A549 (cell line): ENCODE data around the gene AQP2. TPM values are rescaled to one million over a fixed set of nuclear protein-coding genes. Genes with fewer than 3 reads are reported as not detected.

Experiments used
- ATAC-seq, 2 experiments: fragments of 200-7000 bp in 1 of 2; fragments of >200 bp in 1 of 2; cut with Nextera tagmentation in 1 of 2; cut with Tn5 transposase in 1 of 2; 3 replicates each; pipeline versions ENCODE4 v1.8.0 to v1.9.1; 2018 to 2020; ENCODE audit warnings: mild to moderate bottlenecking in 1 of 2, moderate library complexity in 1 of 2
- CTCF ChIA-PET: fragments of 300-600 bp; sonication (Branson Sonifier 250); formaldehyde crosslinking; extraction: SDS; loops from one replicate; lab custom pipeline; 2021; ENCODE audit warnings: antibody characterized with exemption, inconsistent platforms; lab: Yijun Ruan, JAX
- POLR2A ChIA-PET: fragments of 350-600 bp; formaldehyde crosslinking; extraction: SDS; loops from one replicate; lab custom pipeline; 2021; ENCODE audit warnings: antibody characterized with exemption, inconsistent platforms; lab: Yijun Ruan, JAX
- DNase-seq, 2 experiments: peaks; one replicate each; pipeline versions ENCODE4 v3.0.0 to v3.0.0-alpha.2; 2011 to 2016; ENCODE audit warnings: low read depth in 1 of 2, low spot score in 1 of 2
- FAIRE-seq: peaks from 2 replicates; lab custom pipeline; 2011; peaks lifted over from hg19 to GRCh38; lab: Jason Lieb, UNC
- H3K27ac ChIP-seq, 2 experiments: fragments of >200 bp; sonication (Bioruptor Twin); formaldehyde crosslinking; 3 replicates each; pipeline ENCODE4 v1.5.1; 2016 to 2017
- H3K4me1 ChIP-seq: fragments of >200 bp; sonication (Bioruptor Twin); formaldehyde crosslinking; 3 replicates; pipeline ENCODE4 v1.6.1; 2016
- H3K4me2 ChIP-seq: fragments of >200 bp; sonication (Bioruptor Twin); formaldehyde crosslinking; 3 replicates; pipeline ENCODE4 v1.6.1; 2016
- H3K4me3 ChIP-seq: fragments of >200 bp; sonication (Bioruptor Twin); formaldehyde crosslinking; 3 replicates; pipeline ENCODE4 v1.5.1; 2016
- H3K9me3 ChIP-seq: fragments of >200 bp; sonication (Bioruptor Twin); formaldehyde crosslinking; 3 replicates; pipeline ENCODE4 v1.6.1; 2016
- BHLHE40 ChIP-seq: IDR thresholded peaks from 2 replicates; pipeline ENCODE4 v1.6.1; 2012; ENCODE audit warnings: low read depth, low read length, inconsistent platforms
- CEBPB ChIP-seq, 2 experiments: fragments of >200 bp in 1 of 2; sonication (Bioruptor Twin) in 1 of 2; formaldehyde crosslinking in 1 of 2; IDR thresholded peaks; 2 replicates each; pipeline ENCODE4 v1.6.1; 2012 to 2016
- CHD2 ChIP-seq: fragments of 150-350 bp; IDR thresholded peaks from 2 replicates; pipeline ENCODE4 v1.6.1; 2014; ENCODE audit warnings: low read length; ENCODE audit not compliant: partially characterized antibody
- CHD4 ChIP-seq: fragments of 200-600 bp; sonication (generic); IDR thresholded peaks from 2 replicates; pipeline ENCODE4 v1.6.1; 2016; ENCODE audit warnings: antibody characterized with exemption, mild to moderate bottlenecking, borderline replicate concordance
- EP300 ChIP-seq, 2 experiments: fragments of >200 bp; sonication (Bioruptor Twin); formaldehyde crosslinking; IDR thresholded peaks; 2 replicates in 1 of 2; 3 replicates in 1 of 2; pipeline ENCODE4 v1.6.1; 2016 to 2017
- HOXB13 ChIP-seq: fragments of 250-450 bp; sonication (Bioruptor Pico); IDR thresholded peaks from 2 replicates; pipeline ENCODE4 v1.5.0; 2020; ENCODE audit warnings: low read depth, mild to moderate bottlenecking, moderate library complexity
- JUN ChIP-seq, 2 experiments: fragments of >200 bp; sonication (Bioruptor Twin); formaldehyde crosslinking; IDR thresholded peaks; 2 replicates in 1 of 2; 3 replicates in 1 of 2; pipeline ENCODE4 v1.6.1; 2016 to 2017
- KDM5A ChIP-seq: fragments of 200-600 bp; sonication (generic); IDR thresholded peaks from 2 replicates; pipeline ENCODE4 v1.6.1; 2016; ENCODE audit warnings: antibody characterized with exemption, mild to moderate bottlenecking
- MYC ChIP-seq: IDR thresholded peaks from 2 replicates; pipeline ENCODE4 v1.6.1; 2012; ENCODE audit warnings: mild to moderate bottlenecking, inconsistent platforms, low read length, improper control_type of control experiment, borderline replicate concordance
- PHF8 ChIP-seq: fragments of 200-600 bp; sonication (generic); IDR thresholded peaks from 2 replicates; pipeline ENCODE4 v1.6.1; 2016; ENCODE audit warnings: low read depth, mild to moderate bottlenecking, antibody characterized with exemption, moderate library complexity, borderline replicate concordance
- RARB ChIP-seq: fragments of 250-450 bp; sonication (Bioruptor Pico); IDR thresholded peaks from 2 replicates; pipeline ENCODE4 v1.8.0; 2021; ENCODE audit warnings: mild to moderate bottlenecking, moderate library complexity
- SMC3 ChIP-seq: fragments of >200 bp; sonication (Bioruptor Twin); formaldehyde crosslinking; IDR thresholded peaks from 3 replicates; pipeline ENCODE4 v1.6.1; 2018; ENCODE audit warnings: inconsistent platforms
- TP53 ChIP-seq: fragments of 250-450 bp; sonication (Bioruptor Pico); IDR thresholded peaks from 2 replicates; pipeline ENCODE4 v1.5.0; 2021; ENCODE audit warnings: mild to moderate bottlenecking, moderate library complexity
- ZFP36 ChIP-seq: fragments of 450-650 bp; IDR thresholded peaks from 2 replicates; pipeline ENCODE4 v1.6.1; 2014; ENCODE audit warnings: borderline replicate concordance; ENCODE audit not compliant: partially characterized antibody
- ZNF302 ChIP-seq: fragments of 250-450 bp; sonication (Bioruptor Pico); IDR thresholded peaks from 2 replicates; pipeline ENCODE4 v1.9.0; 2021; ENCODE audit warnings: inconsistent platforms, mild to moderate bottlenecking, moderate library complexity
- ZSCAN20 ChIP-seq: fragments of 250-450 bp; sonication (Bioruptor Pico); IDR thresholded peaks from 2 replicates; pipeline ENCODE4 v1.8.0; 2022; ENCODE audit warnings: mild to moderate bottlenecking, moderate library complexity
- WGBS: methylation state at CpG from one replicate; pipeline ENCODE4 v1.1.6; 2017; ENCODE audit errors: missing lambda C conversion rate; 5-methylcytosine and 5-hydroxymethylcytosine counted together
- polyA plus RNA-seq, 4 experiments: library from polyadenylated mRNA; depleted of rRNA in 3 of 4; stranded (reverse); fragments of >200 nt; fragmentation: RNase III in 1 of 4; extraction: RNeasy Plus Mini Kit Qiagen cat#74134 plus additional on column Dnase treatment in 1 of 4; gene quantifications; 2 replicates in 3 of 4; 3 replicates in 1 of 4; pipeline ENCODE4 v1.2.3, GENCODE V29; 2011 to 2017
- TF ChIP-seq, protein P1 (sequence below): fragments of >200 bp; sonication (Bioruptor Twin); formaldehyde crosslinking; IDR thresholded peaks from 3 replicates; pipeline ENCODE4 v1.5.1; 2016
- TF ChIP-seq, protein P2 (sequence below): IDR thresholded peaks from 2 replicates; pipeline ENCODE4 v1.6.1; 2012
- TF ChIP-seq, protein P3 (sequence below): fragments of 150-350 bp; IDR thresholded peaks from 2 replicates; pipeline ENCODE4 v1.6.1; 2014; ENCODE audit warnings: low read depth, mild to moderate bottlenecking, low read length
- TF ChIP-seq, protein P4 (sequence below): fragments of >200 bp; sonication (Bioruptor Twin); formaldehyde crosslinking; IDR thresholded peaks from 3 replicates; pipeline ENCODE4 v1.6.1; 2016
- TF ChIP-seq, protein P5 (sequence below): fragments of 450-650 bp; IDR thresholded peaks from 2 replicates; pipeline ENCODE4 v1.6.1; 2014; ENCODE audit warnings: antibody characterized with exemption
- TF ChIP-seq, protein P6 (sequence below): fragments of 250-450 bp; sonication (Bioruptor Pico); IDR thresholded peaks from 2 replicates; pipeline ENCODE4 v1.5.0; 2021; ENCODE audit warnings: mild to moderate bottlenecking, moderate library complexity, borderline replicate concordance
- TF ChIP-seq, protein P7 (sequence below): fragments of 250-450 bp; sonication (Bioruptor Pico); IDR thresholded peaks from 2 replicates; pipeline ENCODE4 v1.5.0; 2020; ENCODE audit warnings: low read depth, mild to moderate bottlenecking, moderate library complexity

AQP2 gene
- polyA plus RNA-seq, 2 of the 4 experiments (the other 2 are of a cell fraction), result not detected

DNA sequence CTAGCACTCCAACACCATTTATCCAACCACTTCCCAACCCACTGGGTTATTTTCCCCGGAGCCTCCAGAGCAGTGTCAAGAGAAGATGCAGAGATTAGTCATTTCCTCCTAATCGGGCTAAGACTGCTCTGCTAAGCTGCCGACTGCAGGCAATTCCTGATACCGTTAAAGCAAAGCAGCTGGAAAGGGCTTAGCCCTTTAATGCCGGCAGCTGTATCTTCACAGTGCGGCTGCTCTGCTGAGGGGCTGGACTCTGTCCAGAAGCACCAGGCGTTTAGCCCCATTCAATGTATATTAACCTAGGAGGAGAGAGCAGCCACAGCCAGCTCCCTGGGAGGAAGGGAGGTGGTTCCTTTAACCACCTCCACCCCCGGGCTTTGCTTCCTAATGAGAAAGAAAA is 33.4 kb downstream of the AQP2 start:
- no peaks in the 10 kb centered on the region for H3K4me1 ChIP-seq
- WGBS, result 35% methylated on average over 8 of the region's 8 CpGs
- FAIRE-seq (no peak), ATAC-seq (peak; percentile 55 to 57; a peak in 3 of 6 replicates), DNase-seq (no peak)
- no peak overlapping the region for H3K4me3 ChIP-seq
- POLR2A ChIA-PET, result no interaction called here
- H3K9me3 ChIP-seq, result no peaks in the 10 kb centered on the region
- CTCF ChIA-PET, result interaction anchor here (1.1 to 29.8 kb wide), 9 partner anchors 10 to 117 kb away, joined by 3 to 708 read pairs (median 7); partner anchors contain the start of genes AQP5, AQP6, ASIC1 and SMARCD1
- H3K27ac ChIP-seq, result no peak overlapping the region
- no peak overlapping the region for H3K4me2 ChIP-seq
- TF ChIP-seq, protein P1, sequence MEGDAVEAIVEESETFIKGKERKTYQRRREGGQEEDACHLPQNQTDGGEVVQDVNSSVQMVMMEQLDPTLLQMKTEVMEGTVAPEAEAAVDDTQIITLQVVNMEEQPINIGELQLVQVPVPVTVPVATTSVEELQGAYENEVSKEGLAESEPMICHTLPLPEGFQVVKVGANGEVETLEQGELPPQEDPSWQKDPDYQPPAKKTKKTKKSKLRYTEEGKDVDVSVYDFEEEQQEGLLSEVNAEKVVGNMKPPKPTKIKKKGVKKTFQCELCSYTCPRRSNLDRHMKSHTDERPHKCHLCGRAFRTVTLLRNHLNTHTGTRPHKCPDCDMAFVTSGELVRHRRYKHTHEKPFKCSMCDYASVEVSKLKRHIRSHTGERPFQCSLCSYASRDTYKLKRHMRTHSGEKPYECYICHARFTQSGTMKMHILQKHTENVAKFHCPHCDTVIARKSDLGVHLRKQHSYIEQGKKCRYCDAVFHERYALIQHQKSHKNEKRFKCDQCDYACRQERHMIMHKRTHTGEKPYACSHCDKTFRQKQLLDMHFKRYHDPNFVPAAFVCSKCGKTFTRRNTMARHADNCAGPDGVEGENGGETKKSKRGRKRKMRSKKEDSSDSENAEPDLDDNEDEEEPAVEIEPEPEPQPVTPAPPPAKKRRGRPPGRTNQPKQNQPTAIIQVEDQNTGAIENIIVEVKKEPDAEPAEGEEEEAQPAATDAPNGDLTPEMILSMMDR, result no peak
- no peak for TF ChIP-seq ZFP36
- no peak for TF ChIP-seq MYC
- no peak for TF ChIP-seq PHF8
- TF ChIP-seq, protein P2, sequence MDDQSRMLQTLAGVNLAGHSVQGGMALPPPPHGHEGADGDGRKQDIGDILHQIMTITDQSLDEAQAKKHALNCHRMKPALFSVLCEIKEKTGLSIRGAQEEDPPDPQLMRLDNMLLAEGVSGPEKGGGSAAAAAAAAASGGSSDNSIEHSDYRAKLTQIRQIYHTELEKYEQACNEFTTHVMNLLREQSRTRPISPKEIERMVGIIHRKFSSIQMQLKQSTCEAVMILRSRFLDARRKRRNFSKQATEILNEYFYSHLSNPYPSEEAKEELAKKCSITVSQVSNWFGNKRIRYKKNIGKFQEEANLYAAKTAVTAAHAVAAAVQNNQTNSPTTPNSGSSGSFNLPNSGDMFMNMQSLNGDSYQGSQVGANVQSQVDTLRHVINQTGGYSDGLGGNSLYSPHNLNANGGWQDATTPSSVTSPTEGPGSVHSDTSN, result no peak

DNA sequence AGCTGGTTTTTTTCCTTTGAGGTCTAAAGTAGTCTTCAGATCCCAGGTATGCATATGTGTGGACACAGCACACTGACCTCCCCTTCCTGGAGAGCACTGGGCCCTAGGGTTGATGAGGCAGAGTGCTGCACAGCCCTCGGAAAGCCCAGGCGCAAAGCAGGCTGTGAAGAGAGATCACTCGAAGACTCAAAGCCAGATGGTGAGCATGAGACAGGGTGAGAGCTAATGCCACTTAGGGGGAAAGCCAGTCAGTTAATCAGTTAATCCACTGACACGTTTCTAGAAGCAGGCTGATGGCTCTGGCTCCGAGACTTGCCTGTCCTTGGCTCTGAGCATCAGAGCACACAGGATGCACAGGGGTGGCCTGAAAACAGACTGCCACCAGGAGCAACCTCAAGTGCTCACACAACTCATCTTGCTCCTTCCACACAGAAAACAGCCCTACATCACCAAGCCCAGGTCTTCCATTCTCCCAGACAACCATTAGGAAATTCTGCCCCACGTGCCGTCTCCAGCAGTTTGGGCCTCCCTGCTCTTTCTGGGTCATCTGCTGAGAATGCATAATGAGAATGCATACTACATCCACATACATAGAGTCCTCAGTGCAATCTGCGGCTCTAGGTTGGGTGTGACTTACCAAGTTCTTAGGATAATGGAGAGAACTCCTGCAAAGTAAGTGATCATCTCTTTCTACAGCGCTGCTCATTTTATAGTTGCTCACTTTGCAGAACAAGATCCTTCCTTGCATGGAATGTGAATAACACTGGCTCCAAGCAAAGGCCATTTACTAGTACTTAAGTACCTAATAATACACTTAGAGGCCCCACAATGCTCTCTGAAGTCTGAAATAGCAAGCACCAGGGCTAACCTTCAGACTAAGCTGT is 34.2 kb downstream of the AQP2 start:
- ATAC-seq (peak in 1 of 2 experiments; percentile 22; a peak in 2 of 6 replicates), FAIRE-seq (no peak), DNase-seq (no peak)
- no peak for TF ChIP-seq CHD4
- no peak for TF ChIP-seq CHD2
- TF ChIP-seq, protein P3, sequence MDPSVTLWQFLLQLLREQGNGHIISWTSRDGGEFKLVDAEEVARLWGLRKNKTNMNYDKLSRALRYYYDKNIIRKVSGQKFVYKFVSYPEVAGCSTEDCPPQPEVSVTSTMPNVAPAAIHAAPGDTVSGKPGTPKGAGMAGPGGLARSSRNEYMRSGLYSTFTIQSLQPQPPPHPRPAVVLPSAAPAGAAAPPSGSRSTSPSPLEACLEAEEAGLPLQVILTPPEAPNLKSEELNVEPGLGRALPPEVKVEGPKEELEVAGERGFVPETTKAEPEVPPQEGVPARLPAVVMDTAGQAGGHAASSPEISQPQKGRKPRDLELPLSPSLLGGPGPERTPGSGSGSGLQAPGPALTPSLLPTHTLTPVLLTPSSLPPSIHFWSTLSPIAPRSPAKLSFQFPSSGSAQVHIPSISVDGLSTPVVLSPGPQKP, result no peak
- no peak for TF ChIP-seq EP300 (IDR thresholded peaks at IDR 0.05)
- TF ChIP-seq, protein P4, sequence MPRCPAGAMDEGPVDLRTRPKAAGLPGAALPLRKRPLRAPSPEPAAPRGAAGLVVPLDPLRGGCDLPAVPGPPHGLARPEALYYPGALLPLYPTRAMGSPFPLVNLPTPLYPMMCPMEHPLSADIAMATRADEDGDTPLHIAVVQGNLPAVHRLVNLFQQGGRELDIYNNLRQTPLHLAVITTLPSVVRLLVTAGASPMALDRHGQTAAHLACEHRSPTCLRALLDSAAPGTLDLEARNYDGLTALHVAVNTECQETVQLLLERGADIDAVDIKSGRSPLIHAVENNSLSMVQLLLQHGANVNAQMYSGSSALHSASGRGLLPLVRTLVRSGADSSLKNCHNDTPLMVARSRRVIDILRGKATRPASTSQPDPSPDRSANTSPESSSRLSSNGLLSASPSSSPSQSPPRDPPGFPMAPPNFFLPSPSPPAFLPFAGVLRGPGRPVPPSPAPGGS, result no peak
- TF ChIP-seq, protein P5, sequence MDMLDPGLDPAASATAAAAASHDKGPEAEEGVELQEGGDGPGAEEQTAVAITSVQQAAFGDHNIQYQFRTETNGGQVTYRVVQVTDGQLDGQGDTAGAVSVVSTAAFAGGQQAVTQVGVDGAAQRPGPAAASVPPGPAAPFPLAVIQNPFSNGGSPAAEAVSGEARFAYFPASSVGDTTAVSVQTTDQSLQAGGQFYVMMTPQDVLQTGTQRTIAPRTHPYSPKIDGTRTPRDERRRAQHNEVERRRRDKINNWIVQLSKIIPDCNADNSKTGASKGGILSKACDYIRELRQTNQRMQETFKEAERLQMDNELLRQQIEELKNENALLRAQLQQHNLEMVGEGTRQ, result no peak
- no peak for TF ChIP-seq KDM5A
- WGBS, result 93% methylated on average over 9 of the region's 9 CpGs
- no peak overlapping the region for H3K4me3 ChIP-seq
- no peak overlapping the region for H3K27ac ChIP-seq
- CTCF ChIA-PET, result interaction anchor here (1.1 to 29.8 kb wide), 9 partner anchors 9 to 118 kb away, joined by 3 to 708 read pairs (median 5); partner anchors contain the start of genes AQP5, AQP6, ASIC1 and SMARCD1
- no peaks in the 10 kb centered on the region for H3K4me1 ChIP-seq
- POLR2A ChIA-PET, result no interaction called here
- H3K4me2 ChIP-seq, result no peak overlapping the region
- H3K9me3 ChIP-seq, result no peaks in the 10 kb centered on the region

DNA sequence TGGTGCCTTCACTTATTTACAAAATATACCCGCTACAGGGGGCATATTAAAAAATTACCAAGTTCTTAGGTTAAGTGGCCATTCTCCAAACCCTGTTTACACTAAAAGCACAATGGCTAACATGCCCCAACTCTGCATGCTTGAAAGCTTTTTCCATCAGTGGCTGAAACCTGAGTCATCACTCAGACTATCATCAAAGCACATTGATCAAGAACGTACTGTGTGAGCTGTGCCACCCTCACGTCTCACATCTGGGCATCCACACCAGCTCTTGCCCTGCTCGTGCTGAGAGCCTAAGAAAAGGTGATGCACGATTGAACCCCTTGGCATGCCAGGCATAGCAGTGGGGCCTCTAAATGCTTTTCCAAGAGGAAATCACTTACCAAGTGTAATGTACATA is 35.4 kb downstream of the AQP2 start:
- ChIA-PET CTCF (interaction anchor here (0.7 to 29.8 kb wide), 9 partner anchors 10 to 236 kb away, joined by 3 to 708 read pairs (median 4); partner anchors contain the start of genes AQP6, ASIC1 and SMARCD1), POLR2A (no interaction called here)
- ATAC-seq (no peak), FAIRE-seq (no peak), DNase-seq (no peak)
- Histone ChIP-seq H3K4me2 (no peak overlapping the region), H3K4me3 (no peak overlapping the region), H3K9me3 (no peaks in the 10 kb centered on the region), H3K4me1 (no peaks in the 10 kb centered on the region), H3K27ac (no peak overlapping the region)
- WGBS, result 95% methylated on average over 5 of the region's 5 CpGs
- TF ChIP-seq SMC3 (no peak), ZNF302 (CRISPR knock-in tag) (no peak), BHLHE40 (no peak), RARB (CRISPR knock-in tag) (no peak), TP53 (CRISPR knock-in tag) (no peak), ZSCAN20 (CRISPR knock-in tag) (no peak), JUN (IDR thresholded peaks at IDR 0.05) (no peak), HOXB13 (CRISPR knock-in tag) (no peak), CEBPB (IDR thresholded peaks at IDR 0.05) (no peak)
- TF ChIP-seq, protein P6, sequence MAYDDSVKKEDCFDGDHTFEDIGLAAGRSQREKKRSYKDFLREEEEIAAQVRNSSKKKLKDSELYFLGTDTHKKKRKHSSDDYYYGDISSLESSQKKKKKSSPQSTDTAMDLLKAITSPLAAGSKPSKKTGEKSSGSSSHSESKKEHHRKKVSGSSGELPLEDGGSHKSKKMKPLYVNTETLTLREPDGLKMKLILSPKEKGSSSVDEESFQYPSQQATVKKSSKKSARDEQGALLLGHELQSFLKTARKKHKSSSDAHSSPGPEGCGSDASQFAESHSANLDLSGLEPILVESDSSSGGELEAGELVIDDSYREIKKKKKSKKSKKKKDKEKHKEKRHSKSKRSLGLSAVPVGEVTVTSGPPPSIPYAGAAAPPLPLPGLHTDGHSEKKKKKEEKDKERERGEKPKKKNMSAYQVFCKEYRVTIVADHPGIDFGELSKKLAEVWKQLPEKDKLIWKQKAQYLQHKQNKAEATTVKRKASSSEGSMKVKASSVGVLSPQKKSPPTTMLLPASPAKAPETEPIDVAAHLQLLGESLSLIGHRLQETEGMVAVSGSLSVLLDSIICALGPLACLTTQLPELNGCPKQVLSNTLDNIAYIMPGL (CRISPR knock-in tag), result no peak
- TF ChIP-seq, protein P7, sequence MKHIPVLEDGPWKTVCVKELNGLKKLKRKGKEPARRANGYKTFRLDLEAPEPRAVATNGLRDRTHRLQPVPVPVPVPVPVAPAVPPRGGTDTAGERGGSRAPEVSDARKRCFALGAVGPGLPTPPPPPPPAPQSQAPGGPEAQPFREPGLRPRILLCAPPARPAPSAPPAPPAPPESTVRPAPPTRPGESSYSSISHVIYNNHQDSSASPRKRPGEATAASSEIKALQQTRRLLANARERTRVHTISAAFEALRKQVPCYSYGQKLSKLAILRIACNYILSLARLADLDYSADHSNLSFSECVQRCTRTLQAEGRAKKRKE (CRISPR knock-in tag), result no peak
